ENCODE data around the gene PLD1. TPM values are rescaled to one million over a fixed set of nuclear protein-coding genes. Genes with fewer than 3 reads are reported as not detected.
"Not testable (repeated sequence)": the region's sequence is repeated elsewhere in the genome, so short reads cannot be mapped to it uniquely, and the experiment has no call there.

PLD1 gene
- polyA plus RNA-seq, 3 donors, result 11.1 to 13.6 (median 11.2) TPM

- no peak for DNase-seq (ENCODE audit: low read depth in 3 of 3, low spot score in 2 of 3)
Observed at GRCh38 chr3:171584100-171584499, 226.2 kb downstream of the PLD1 start.

- DNase-seq (ENCODE audit: low read depth in 3 of 3, low spot score in 2 of 3), result no peak
Observed at GRCh38 chr3:171574556-171575240, 235.6 kb downstream of the PLD1 start.

- no peak for DNase-seq (ENCODE audit: low read depth in 3 of 3, low spot score in 2 of 3)
Observed at GRCh38 chr3:171569571-171570132, 240.6 kb downstream of the PLD1 start.

- no peak for DNase-seq (ENCODE audit: low read depth in 3 of 3, low spot score in 2 of 3)
Observed at GRCh38 chr3:171568766-171569165, 241.5 kb downstream of the PLD1 start.

- no peak for DNase-seq (ENCODE audit: low read depth in 3 of 3, low spot score in 2 of 3)
Observed at GRCh38 chr3:171566803-171567422, 243.4 kb downstream of the PLD1 start.

- no peak for DNase-seq (ENCODE audit: low read depth in 3 of 3, low spot score in 2 of 3)
Observed at GRCh38 chr3:171565481-171566058, 244.7 kb downstream of the PLD1 start.

- no peak for DNase-seq (ENCODE audit: low read depth in 3 of 3, low spot score in 2 of 3)
Observed at GRCh38 chr3:171564748-171565480, 245.4 kb downstream of the PLD1 start.

- DNase-seq (ENCODE audit: low read depth in 3 of 3, low spot score in 2 of 3), result no peak
Observed at GRCh38 chr3:171563298-171563697, 247.0 kb downstream of the PLD1 start.

- not testable (repeated sequence) for DNase-seq (ENCODE audit: low read depth in 3 of 3, low spot score in 2 of 3)
Observed at GRCh38 chr3:171562459-171562858, 247.8 kb downstream of the PLD1 start.

GRCh38 chr3:171561596-171562323, 248.5 kb downstream of the PLD1 start:
- DNase-seq (ENCODE audit: low read depth in 3 of 3, low spot score in 2 of 3), result no peak

GRCh38 chr3:171559586-171559985, 250.7 kb downstream of the PLD1 start:
- DNase-seq (ENCODE audit: low read depth in 3 of 3, low spot score in 2 of 3), result no peak

- DNase-seq (ENCODE audit: low read depth in 3 of 3, low spot score in 2 of 3), result no peak
Observed at GRCh38 chr3:171558188-171558696, 252.0 kb downstream of the PLD1 start.

- no peak for DNase-seq (ENCODE audit: low read depth in 3 of 3, low spot score in 2 of 3)
Observed at GRCh38 chr3:171557173-171557572, 253.1 kb downstream of the PLD1 start.

- no peak for DNase-seq (ENCODE audit: low read depth in 3 of 3, low spot score in 2 of 3)
Observed at GRCh38 chr3:171556574-171557145, 253.6 kb downstream of the PLD1 start.

GRCh38 chr3:171556148-171556547, 254.1 kb downstream of the PLD1 start:
- DNase-seq (ENCODE audit: low read depth in 3 of 3, low spot score in 2 of 3), result no peak

- DNase-seq (ENCODE audit: low read depth in 3 of 3, low spot score in 2 of 3), result no peak
Observed at GRCh38 chr3:171553086-171553485, 257.2 kb downstream of the PLD1 start.

- no peak for DNase-seq (ENCODE audit: low read depth in 3 of 3, low spot score in 2 of 3)
Observed at GRCh38 chr3:171552531-171552930, 257.8 kb downstream of the PLD1 start.

- DNase-seq (ENCODE audit: low read depth in 3 of 3, low spot score in 2 of 3), result no peak
Observed at GRCh38 chr3:171551296-171551695, 259.0 kb downstream of the PLD1 start.

Data from right renal cortex interstitium (tissue), 3 donors.